Activated CD8-positive, alpha-beta memory T cell treated with anti-CD3 and anti-CD28 coated beads, Interleukin-2, amount 50 U/mL, for 48 hours (primary cell): ENCODE data around the gene MMP3.

ENCODE experiments used
- DNase-seq: peaks from one replicate; pipeline ENCODE4 v3.0.0-alpha.2; 2020

MMP3 gene

DNA sequence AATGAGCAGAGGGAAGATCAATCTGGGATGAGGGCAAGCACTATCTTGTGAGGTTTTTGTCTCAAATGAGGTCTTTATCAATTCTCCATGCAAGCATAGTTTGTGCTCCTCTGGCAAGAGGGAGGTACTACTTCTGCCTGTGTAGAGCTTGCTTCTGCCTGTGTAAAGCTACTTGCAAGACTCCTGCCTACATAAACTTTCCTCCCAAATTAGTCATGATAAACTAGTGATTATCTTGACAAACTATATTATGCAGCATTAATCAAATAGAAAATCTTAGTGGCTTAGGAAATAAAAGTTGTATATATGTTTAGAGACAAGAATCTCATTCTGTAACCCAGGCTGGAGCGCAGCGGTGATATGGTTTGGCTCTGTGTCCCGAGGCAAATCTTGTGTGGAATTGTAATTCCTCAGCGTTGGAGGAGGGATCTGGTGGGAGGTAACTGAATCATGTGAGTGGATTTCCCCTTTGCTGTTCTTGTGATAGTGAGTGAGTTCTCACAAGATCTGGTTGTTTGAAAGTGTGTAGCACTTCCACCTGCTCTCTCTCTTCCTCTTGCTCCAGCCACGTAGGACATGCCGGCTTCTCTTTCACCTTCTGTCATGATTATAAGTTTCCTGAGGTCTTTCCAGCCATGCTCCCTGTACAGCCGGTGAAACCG is 54.9 kb downstream of the MMP3 start:
- no peak for DNase-seq
